ENCODE measurements around the gene MYO1A.

MYO1A gene

GRCh38 chr12:56993346-56993745 is 56.6 kb downstream of the MYO1A start:
- TF ChIP-seq ZFP37 (tag by site-specific recombination; IDR thresholded peaks at IDR 0.05): no peak
- TF ChIP-seq ZNF112 (tag by site-specific recombination; IDR thresholded peaks at IDR 0.05): no peak
- no peak for TF ChIP-seq ZNF426 (tag by site-specific recombination; IDR thresholded peaks at IDR 0.05)
- no peak for TF ChIP-seq ZNF433 (tag by site-specific recombination; IDR thresholded peaks at IDR 0.05; ENCODE audit: low read depth)
- no peak for TF ChIP-seq ZNF37A (tag by site-specific recombination; IDR thresholded peaks at IDR 0.05)
- TF ChIP-seq ZNF571 (tag by site-specific recombination; IDR thresholded peaks at IDR 0.05): no peak
- no peak for TF ChIP-seq TSHZ1 (tag by site-specific recombination; IDR thresholded peaks at IDR 0.05; ENCODE audit: borderline replicate concordance)
- no peak for TF ChIP-seq TRIM28 (IDR thresholded peaks at IDR 0.05; ENCODE audit: borderline replicate concordance, low read length)
- no peak for TF ChIP-seq ZBTB49 (tag by site-specific recombination; IDR thresholded peaks at IDR 0.05; ENCODE audit: low read depth)
- no peak for TF ChIP-seq ZNF768 (tag by site-specific recombination; IDR thresholded peaks at IDR 0.05)
- TF ChIP-seq ZFHX2 (tag by site-specific recombination; conservative IDR thresholded peaks at IDR 0.05): no peak
- TF ChIP-seq ZNF18 (tag by site-specific recombination; IDR thresholded peaks at IDR 0.05): no peak
- no peak for TF ChIP-seq CTCF (tag by site-specific recombination; IDR thresholded peaks at IDR 0.05)
- H3K4me3 ChIP-seq (ENCODE audit: low read depth, low read length): no peak overlapping the region
- no peaks in the 10 kb centered on the region for H3K4me1 ChIP-seq (ENCODE audit: control insufficient read depth, insufficient read depth, low read length)
- H3K27ac ChIP-seq (ENCODE audit: extremely low read depth, low read depth, low read length): no peak overlapping the region
- CTCF ChIA-PET: interaction anchor here (1.7 to 2.0 kb wide), 2 partner anchors 9 to 12 kb away, joined by 6 to 13 read pairs; no protein-coding TSS in a partner anchor
- POLR2A ChIA-PET: no interaction called here
- no peaks in the 10 kb centered on the region for H3K9me3 ChIP-seq (ENCODE audit: control insufficient read depth, insufficient read depth, low read depth, low read length)
- H3K36me3 ChIP-seq (ENCODE audit: control insufficient read depth in 2 of 2, insufficient read depth in 1 of 2, low read length in 2 of 2): peaks cover 0 to 17% of the 10 kb centered on the region in 2 experiments; a peak in 1 of 3 replicates

- CTCF ChIA-PET: interaction anchor here (1.2 to 1.3 kb wide), 2 partner anchors 10 to 152 kb away, joined by 4 to 8 read pairs; no protein-coding TSS in a partner anchor
- Histone ChIP-seq H3K4me3 (ENCODE audit: low read depth, low read length) (no peak overlapping the region), H3K27ac (ENCODE audit: extremely low read depth, low read depth, low read length) (no peak overlapping the region), H3K36me3 (ENCODE audit: control insufficient read depth in 2 of 2, insufficient read depth in 1 of 2, low read length in 2 of 2) (peaks cover 0 to 10% of the 10 kb centered on the region in 2 experiments; a peak in 1 of 3 replicates), H3K9me3 (ENCODE audit: control insufficient read depth, insufficient read depth, low read depth, low read length) (no peaks in the 10 kb centered on the region), H3K4me1 (ENCODE audit: control insufficient read depth, insufficient read depth, low read length) (no peaks in the 10 kb centered on the region)
- POLR2A ChIA-PET: interaction anchor here (0.7 kb wide), 1 partner anchor 121 kb away, joined by 3 read pairs; no protein-coding TSS in a partner anchor
- TF ChIP-seq HOXC10 (CRISPR knock-in tag; IDR thresholded peaks at IDR 0.05) (no peak), ZNF670 (tag by site-specific recombination; IDR thresholded peaks at IDR 0.05; ENCODE audit: low read depth) (no peak), ZNF302 (tag by site-specific recombination; IDR thresholded peaks at IDR 0.05; ENCODE audit: low read depth) (no peak), ZNF768 (tag by site-specific recombination; IDR thresholded peaks at IDR 0.05) (no peak), ZNF561 (tag by site-specific recombination; IDR thresholded peaks at IDR 0.05; ENCODE audit: borderline replicate concordance) (no peak), ZNF16 (tag by site-specific recombination; IDR thresholded peaks at IDR 0.05; ENCODE audit: low read depth) (no peak), ATF2 (tag by site-specific recombination; IDR thresholded peaks at IDR 0.05; ENCODE audit: low read depth) (no peak), ZNF404 (tag by site-specific recombination; IDR thresholded peaks at IDR 0.05) (no peak), CTCF (tag by site-specific recombination; IDR thresholded peaks at IDR 0.05) (no peak)
These were observed 58.3 kb downstream of the MYO1A start for GRCh38 chr12:56991319-56992246.

Measured in HEK293 (cell line).